ENCODE measurements around the gene HAUS1. TPM values are rescaled to one million over a fixed set of nuclear protein-coding genes. Genes with fewer than 3 reads are reported as not detected.

Gene HAUS1
- total and polyA plus RNA-seq, 12 donors: 5.5 to 20.3 (median 9.0) TPM

DNA sequence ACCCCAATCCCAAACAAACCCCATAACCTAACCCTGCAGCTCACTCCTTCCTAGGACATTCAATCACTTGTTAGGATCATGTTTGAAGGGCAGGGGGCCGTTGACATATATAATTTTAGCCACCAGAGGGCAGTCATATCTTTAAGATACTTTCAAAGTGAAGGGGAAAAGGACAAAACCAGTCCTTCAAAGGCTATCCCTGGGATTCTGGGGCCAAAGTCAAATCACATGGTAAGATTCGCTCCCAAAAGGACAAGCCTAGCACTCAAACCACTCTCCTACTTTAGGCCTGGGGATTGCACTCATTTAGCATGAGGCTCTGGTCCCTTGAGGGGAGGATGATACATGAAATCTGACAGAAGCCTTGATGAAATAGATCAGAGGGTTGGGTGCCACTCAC lies 44.6 kb downstream of the HAUS1 start:
- peak in 4 of 8 donors; percentile 29 to 63 (median 42) for ATAC-seq
- H3K27ac ChIP-seq: no peak overlapping the region
- DNase-seq: peak in 1 of 2 donors; percentile 29
- WGBS, 2 donors: 12 to 17% methylated on average over 2 of the region's 2 CpGs
- no peaks in the 10 kb centered on the region for H3K27me3 ChIP-seq
- no peaks in the 10 kb centered on the region for H3K9me3 ChIP-seq
- H3K4me1 ChIP-seq: peaks cover 0 to 7% (median 0%) of the 10 kb centered on the region in 9 donors
- intact Hi-C loops (cut with DNase I): loop anchor here in 7 of 10 donors (1.0 to 5.0 kb wide), 4 partner anchors 508 to 512 kb away; partner anchors contain the start of gene LOXHD1 (in 3 of the 7)
- TF ChIP-seq, protein P1, sequence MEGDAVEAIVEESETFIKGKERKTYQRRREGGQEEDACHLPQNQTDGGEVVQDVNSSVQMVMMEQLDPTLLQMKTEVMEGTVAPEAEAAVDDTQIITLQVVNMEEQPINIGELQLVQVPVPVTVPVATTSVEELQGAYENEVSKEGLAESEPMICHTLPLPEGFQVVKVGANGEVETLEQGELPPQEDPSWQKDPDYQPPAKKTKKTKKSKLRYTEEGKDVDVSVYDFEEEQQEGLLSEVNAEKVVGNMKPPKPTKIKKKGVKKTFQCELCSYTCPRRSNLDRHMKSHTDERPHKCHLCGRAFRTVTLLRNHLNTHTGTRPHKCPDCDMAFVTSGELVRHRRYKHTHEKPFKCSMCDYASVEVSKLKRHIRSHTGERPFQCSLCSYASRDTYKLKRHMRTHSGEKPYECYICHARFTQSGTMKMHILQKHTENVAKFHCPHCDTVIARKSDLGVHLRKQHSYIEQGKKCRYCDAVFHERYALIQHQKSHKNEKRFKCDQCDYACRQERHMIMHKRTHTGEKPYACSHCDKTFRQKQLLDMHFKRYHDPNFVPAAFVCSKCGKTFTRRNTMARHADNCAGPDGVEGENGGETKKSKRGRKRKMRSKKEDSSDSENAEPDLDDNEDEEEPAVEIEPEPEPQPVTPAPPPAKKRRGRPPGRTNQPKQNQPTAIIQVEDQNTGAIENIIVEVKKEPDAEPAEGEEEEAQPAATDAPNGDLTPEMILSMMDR (IDR thresholded peaks at IDR 0.05): peak; percentile 55 to 77 (median 67)
- H3K4me3 ChIP-seq: no peak overlapping the region
- H3K36me3 ChIP-seq: no peaks in the 10 kb centered on the region

DNA sequence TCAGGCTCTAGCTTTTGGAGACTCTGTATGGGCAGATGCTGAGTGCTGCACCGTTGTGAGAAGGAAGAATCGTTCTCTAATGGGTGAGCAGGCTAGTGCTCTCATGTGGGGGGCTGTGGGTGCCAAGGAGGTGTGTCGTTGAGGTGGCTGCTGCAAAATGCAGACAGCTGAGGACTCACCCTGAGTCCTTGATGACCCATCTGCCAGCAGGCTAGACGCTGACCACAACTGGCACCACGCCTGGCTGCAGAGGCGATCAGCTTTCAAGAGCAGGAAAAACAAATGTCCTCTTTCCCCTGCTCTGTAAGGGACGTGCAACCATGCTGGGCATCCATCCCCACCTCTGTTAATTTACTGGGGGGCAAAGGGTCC lies 48.2 kb downstream of the HAUS1 start:
- TF ChIP-seq, protein P1 (IDR thresholded peaks at IDR 0.05): no peak
- DNase-seq (peak; percentile 28 to 52), ATAC-seq (peak in 7 of 8 donors; percentile 26 to 72 (median 45))
- Histone ChIP-seq H3K4me1 (peaks cover 0 to 18% (median 0%) of the 10 kb centered on the region in 9 donors), H3K27ac (peak overlapping the region in 1 of 10 donors; percentile 15), H3K4me3 (no peak overlapping the region), H3K9me3 (no peaks in the 10 kb centered on the region), H3K27me3 (no peaks in the 10 kb centered on the region), H3K36me3 (no peaks in the 10 kb centered on the region)
- intact Hi-C loops (cut with DNase I): loop anchor here in 3 of 10 donors (5.0 to 10.0 kb wide), 3 partner anchors 372 to 505 kb away; partner anchors contain the start of gene LOXHD1 (in 2 of the 3)
- WGBS, 2 donors: 53 to 57% methylated on average over 7 of the region's 7 CpGs

DNA sequence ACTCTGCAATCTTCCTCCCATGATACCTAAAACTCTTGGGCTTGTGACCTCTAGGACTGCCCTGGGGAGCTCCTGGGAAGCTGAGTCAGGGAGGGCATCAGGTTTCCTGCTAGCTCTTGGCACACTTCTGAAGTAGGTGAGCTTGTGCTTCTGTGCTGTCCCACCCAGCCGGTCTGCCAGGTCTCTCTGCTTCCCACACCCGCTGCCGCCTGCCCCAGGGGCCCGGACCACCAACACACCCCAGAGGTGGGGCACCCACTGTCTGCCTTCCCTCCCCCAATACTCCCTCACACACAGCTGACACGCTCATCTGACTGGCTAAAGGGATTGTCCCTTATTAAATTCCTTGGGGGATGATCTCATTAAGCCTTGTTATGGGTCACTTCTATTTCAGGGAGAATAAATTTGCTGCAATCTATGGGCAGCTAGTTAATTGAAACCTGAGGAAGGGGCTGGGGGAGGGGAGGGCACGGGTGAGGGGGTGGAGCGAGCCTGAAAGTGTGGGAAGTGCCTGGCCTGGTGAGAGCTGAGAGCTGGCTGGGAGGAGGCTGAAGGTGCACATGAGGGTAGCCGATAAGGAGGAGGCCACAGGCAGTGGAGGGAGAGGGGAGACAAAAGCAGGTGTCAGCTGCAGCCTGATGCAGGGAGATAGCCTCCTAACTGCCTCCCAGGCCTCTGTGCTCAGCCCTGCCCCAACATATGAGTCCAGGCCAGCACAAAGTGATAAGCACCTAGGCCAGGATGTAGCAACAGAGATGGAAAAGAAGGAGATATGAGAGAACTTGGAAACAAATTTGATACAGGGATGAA lies 48.8 kb downstream of the HAUS1 start:
- ATAC-seq (peak in 5 of 8 donors; percentile 11 to 32 (median 13)), DNase-seq (no peak)
- TF ChIP-seq, protein P1 (IDR thresholded peaks at IDR 0.05): no peak
- WGBS, 2 donors: 50 to 58% methylated on average over 8 of the region's 8 CpGs
- H3K27me3 ChIP-seq: no peaks in the 10 kb centered on the region
- intact Hi-C loops (cut with DNase I): loop anchor here in 3 of 10 donors (5.0 to 10.0 kb wide), 3 partner anchors 372 to 504 kb away; partner anchors contain the start of gene LOXHD1 (in 2 of the 3)
- H3K36me3 ChIP-seq: no peaks in the 10 kb centered on the region
- H3K4me1 ChIP-seq: peaks cover 0 to 18% (median 0%) of the 10 kb centered on the region in 9 donors
- no peak overlapping the region for H3K4me3 ChIP-seq
- H3K9me3 ChIP-seq: no peaks in the 10 kb centered on the region
- peak overlapping the region in 1 of 10 donors; percentile 15 for H3K27ac ChIP-seq

DNA sequence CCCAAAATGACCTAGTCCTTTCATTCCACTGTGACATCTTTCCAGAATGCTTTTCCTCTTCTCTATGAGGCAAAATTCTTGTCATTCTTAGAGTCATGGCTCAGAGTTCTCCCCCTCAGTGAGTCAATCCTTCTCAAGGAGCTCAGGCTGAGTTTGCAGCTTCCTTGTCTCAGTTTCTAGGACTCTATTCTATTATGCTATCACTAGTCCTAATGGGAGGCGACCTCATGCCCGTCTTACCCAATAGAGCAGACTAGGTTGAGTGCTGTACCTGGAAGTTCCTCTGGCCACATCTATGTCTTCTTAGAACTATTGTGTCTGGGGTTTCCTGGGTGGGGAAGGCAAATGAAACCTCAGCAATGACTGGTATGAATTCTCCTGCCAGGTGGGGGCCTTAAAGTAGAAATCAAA lies 51.5 kb downstream of the HAUS1 start:
- 82 to 90% methylated on average over 2 of the region's 2 CpGs for WGBS, 2 donors
- ATAC-seq (no peak), DNase-seq (no peak)
- H3K4me3 ChIP-seq: no peak overlapping the region
- intact Hi-C loops (cut with DNase I): loop anchor here in 2 of 10 donors (10.0 kb wide), 2 partner anchors 369 to 499 kb away; partner anchors contain the start of gene LOXHD1 (in 1 of the 2)
- TF ChIP-seq, protein P1 (IDR thresholded peaks at IDR 0.05): no peak
- H3K27ac ChIP-seq: peak overlapping the region in 1 of 10 donors; percentile 41
- no peaks in the 10 kb centered on the region for H3K36me3 ChIP-seq
- no peaks in the 10 kb centered on the region for H3K27me3 ChIP-seq
- H3K4me1 ChIP-seq: peaks cover 0 to 18% (median 0%) of the 10 kb centered on the region in 9 donors
- no peaks in the 10 kb centered on the region for H3K9me3 ChIP-seq
